HCT116 (cell line): ENCODE measurements around the gene PCBP3. TPM values are rescaled to one million over a fixed set of nuclear protein-coding genes. Genes with fewer than 3 reads are reported as not detected.

ENCODE experiments used
- ATAC-seq: fragments of 200-7000 bp; cut with Tn5 transposase; 2 replicates; pipeline ENCODE4 v1.9.1; 2020; ENCODE audit warnings: mild to moderate bottlenecking, moderate library complexity
- BruUV-seq: library from RNA; stranded (reverse); fragments of 400-500 nt; replicated peaks from 2 replicates; lab custom pipeline; 2021; lab: Mats Ljungman, UMichigan
- CTCF ChIA-PET: fragments of 300-600 bp; sonication (Branson Sonifier 250); formaldehyde crosslinking; loops from one replicate; lab custom pipeline; 2021; ENCODE audit warnings: antibody characterized with exemption; lab: Charles Lee
- POLR2A ChIA-PET: fragments of 300-600, 350-600 bp; sonication (Branson Sonifier 250); formaldehyde crosslinking; loops from one replicate; lab custom pipeline; 2021; ENCODE audit warnings: antibody characterized with exemption; lab: Charles Lee
- RAD21 ChIA-PET, 2 experiments: fragments of 300-600 bp; sonication (Branson Sonifier 250); formaldehyde crosslinking; loops; one replicate each; lab custom pipeline; 2023; ENCODE audit warnings: low total read pairs in 2 of 2; ENCODE audit not compliant: uncharacterized antibody in 2 of 2, unreplicated experiment in 2 of 2, low non-redundant PET in 1 of 2; lab: Charles Lee
- DNase-seq: peaks from one replicate; pipeline ENCODE4 v3.0.0-alpha.2; 2010; ENCODE audit warnings: low read depth, low spot score
- H2AFZ ChIP-seq: fragments of 200-600 bp; shearing (Covaris generic), sonication (generic); 2 replicates; pipeline ENCODE4 v1.6.1; 2017; ENCODE audit warnings: low read depth, mixed run types, mixed read lengths, antibody characterized with exemption, low read length; ENCODE audit not compliant: poor library complexity, severe bottlenecking
- H3K27ac ChIP-seq: 2 replicates; pipeline ENCODE4 v1.5.1; 2012; ENCODE audit warnings: low read depth, low read length
- H3K27me3 ChIP-seq: fragments of 200-600 bp; sonication (generic); 2 replicates; pipeline ENCODE4 v1.6.1; 2016; ENCODE audit warnings: mixed run types, low read length, mixed read lengths; ENCODE audit not compliant: insufficient read depth
- H3K36me3 ChIP-seq, 2 experiments: fragments of 200-500 bp in 1 of 2; fragments of 200-600 bp in 1 of 2; sonication (Bioruptor generic) in 1 of 2; sonication (generic) in 1 of 2; 2 replicates each; pipeline versions ENCODE4 v1.5.1 to v1.6.1; 2014 to 2016; ENCODE audit warnings: low read length in 2 of 2, inconsistent platforms in 1 of 2, mixed read lengths in 1 of 2, mixed run types in 1 of 2; ENCODE audit not compliant: insufficient read depth in 2 of 2, control insufficient read depth in 1 of 2
- H3K4me1 ChIP-seq, 2 experiments: fragments of 200-600 bp in 1 of 2; sonication (generic) in 1 of 2; 2 replicates each; pipeline versions ENCODE4 v1.5.1 to v1.6.1; 2012 to 2017; ENCODE audit warnings: low read length in 2 of 2, inconsistent platforms in 1 of 2, mild to moderate bottlenecking in 1 of 2, mixed read lengths in 1 of 2, mixed run types in 1 of 2, moderate library complexity in 1 of 2; ENCODE audit not compliant: insufficient read depth in 2 of 2, control insufficient read depth in 1 of 2
- H3K4me2 ChIP-seq: fragments of 200-600 bp; sonication (generic); 2 replicates; pipeline ENCODE4 v1.6.1; 2017; ENCODE audit warnings: mixed run types, low read length, mixed read lengths
- H3K4me3 ChIP-seq, 2 experiments: fragments of 200-600 bp in 1 of 2; sonication (generic) in 1 of 2; replicated peaks in 1 of 2; 2 replicates each; pipeline ENCODE4 v1.5.1; 2011 to 2016; ENCODE audit warnings: low read length in 2 of 2, control low read depth in 1 of 2, low read depth in 1 of 2, mild to moderate bottlenecking in 1 of 2, mixed read lengths in 1 of 2, mixed run types in 1 of 2
- H3K79me2 ChIP-seq: fragments of 200-600 bp; sonication (generic); 2 replicates; pipeline ENCODE4 v1.6.1; 2017; ENCODE audit warnings: mild to moderate bottlenecking, mixed run types, low read length, moderate library complexity, mixed read lengths; ENCODE audit not compliant: insufficient read depth
- H3K9ac ChIP-seq: fragments of 200-600 bp; sonication (generic); 2 replicates; pipeline ENCODE4 v1.6.1; 2016; ENCODE audit warnings: low read length, mixed read lengths
- H3K9me2 ChIP-seq: fragments of 200-600 bp; sonication (generic), shearing (Covaris generic); 2 replicates; pipeline ENCODE4 v1.6.1; 2017; ENCODE audit warnings: mixed run types, mild to moderate bottlenecking, moderate library complexity; ENCODE audit not compliant: insufficient read depth
- H3K9me3 ChIP-seq, 2 experiments: fragments of 200-500 bp in 1 of 2; fragments of 200-600 bp in 1 of 2; sonication (Bioruptor generic) in 1 of 2; sonication (generic) in 1 of 2; 2 replicates each; pipeline ENCODE4 v1.6.1; 2014 to 2017; ENCODE audit warnings: low read length in 2 of 2, mixed read lengths in 2 of 2, inconsistent platforms in 1 of 2, low read depth in 1 of 2, mild to moderate bottlenecking in 1 of 2, mixed run types in 1 of 2, moderate library complexity in 1 of 2; ENCODE audit not compliant: control insufficient read depth in 1 of 2, insufficient read depth in 1 of 2
- H4K20me1 ChIP-seq: fragments of 200-600 bp; sonication (generic), shearing (Covaris generic); 2 replicates; pipeline ENCODE4 v1.6.1; 2017; ENCODE audit warnings: mixed run types, mild to moderate bottlenecking, moderate library complexity; ENCODE audit not compliant: insufficient read depth
- CBX3 ChIP-seq: IDR thresholded peaks from 2 replicates; pipeline ENCODE4 v1.6.1; 2012; ENCODE audit warnings: low read depth
- FOSL1 ChIP-seq: IDR thresholded peaks from 2 replicates; pipeline ENCODE4 v1.6.1; 2012; ENCODE audit warnings: low read depth
- ZBTB33 ChIP-seq: IDR thresholded peaks from 2 replicates; pipeline ENCODE4 v1.6.1; 2011; ENCODE audit warnings: mild to moderate bottlenecking, low read length, moderate library complexity; ENCODE audit not compliant: insufficient replicate concordance; ENCODE audit errors: extremely low read depth
- intact Hi-C: fragments of 100-400 bp; cut with micrococcal nuclease; formaldehyde crosslinking; loops from 2 replicates; pipeline ENCODE4 v1.10.0; 2022
- total RNA-seq: library from RNA; stranded (reverse); gene quantifications from one replicate; pipeline ENCODE4 v1.2.1, GENCODE V29; 2021; ENCODE audit not compliant: unreplicated experiment
- TF ChIP-seq, protein P1 (sequence below): IDR thresholded peaks from 2 replicates; pipeline ENCODE4 v1.6.1; 2012

The PCBP3 gene
- total RNA-seq, 1 experiment from 2014 or later = 3.1 TPM

DNA sequence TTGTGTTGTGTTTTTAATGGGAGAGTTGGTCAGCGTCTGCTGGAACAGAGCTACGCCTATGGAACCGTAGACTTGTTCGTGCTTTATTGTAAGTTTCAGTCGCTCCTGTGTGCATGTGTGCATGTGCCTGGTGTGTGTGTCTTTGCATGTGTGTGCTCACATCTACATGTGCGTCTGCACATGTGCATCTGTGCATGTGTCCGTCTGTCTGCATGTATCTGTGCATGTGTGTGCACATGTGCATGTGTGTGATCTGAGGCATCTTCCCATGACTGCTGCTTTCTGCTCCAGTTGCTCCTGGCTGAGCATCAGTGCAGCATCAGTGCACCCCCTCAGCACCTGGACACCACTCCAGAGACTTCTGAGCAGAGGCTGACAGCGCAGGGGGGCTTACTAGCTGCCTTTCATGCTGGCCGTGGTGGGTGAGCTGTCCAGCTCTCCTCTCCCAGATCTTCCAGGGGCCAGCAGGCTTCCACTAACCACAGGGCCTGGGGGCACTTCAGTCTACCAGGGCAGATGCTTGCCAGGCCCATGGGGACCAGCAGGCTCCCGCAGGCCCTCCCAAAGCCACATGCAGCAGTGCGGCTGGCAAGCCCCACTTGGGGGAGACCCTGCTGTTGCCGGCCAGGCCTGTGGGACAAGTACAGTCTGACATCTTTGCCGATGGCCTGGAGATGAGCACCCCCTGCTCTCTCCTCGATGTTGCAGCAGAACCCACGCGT, 47.8 kb upstream of the PCBP3 start:
- no peak overlapping the region for H2AFZ ChIP-seq
- no peak overlapping the region for H3K9ac ChIP-seq
- RAD21 ChIA-PET = interaction anchor here (1.0 to 1.7 kb wide), 2 partner anchors 40 kb away, joined by 4 read pairs; no protein-coding TSS in a partner anchor
- no peaks in the 10 kb centered on the region for H4K20me1 ChIP-seq
- no peak overlapping the region for H3K27ac ChIP-seq
- no peaks in the 10 kb centered on the region for H3K79me2 ChIP-seq
- no peaks in the 10 kb centered on the region for H3K36me3 ChIP-seq
- CTCF ChIA-PET = interaction anchor here (3.1 kb wide), 1 partner anchor 40 kb away, joined by 28 read pairs; no protein-coding TSS in a partner anchor
- POLR2A ChIA-PET = interaction anchor here (1.1 kb wide), 1 partner anchor 40 kb away, joined by 3 read pairs; no protein-coding TSS in a partner anchor
- no peak for TF ChIP-seq CBX3
- TF ChIP-seq, protein P1, sequence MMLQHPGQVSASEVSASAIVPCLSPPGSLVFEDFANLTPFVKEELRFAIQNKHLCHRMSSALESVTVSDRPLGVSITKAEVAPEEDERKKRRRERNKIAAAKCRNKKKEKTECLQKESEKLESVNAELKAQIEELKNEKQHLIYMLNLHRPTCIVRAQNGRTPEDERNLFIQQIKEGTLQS = no peak
- no peak for TF ChIP-seq FOSL1
- TF ChIP-seq ZBTB33 = no peak
- no peaks in the 10 kb centered on the region for H3K9me3 ChIP-seq
- no peak overlapping the region for H3K4me2 ChIP-seq
- H3K4me1 ChIP-seq = peaks cover 0 to 19% of the 10 kb centered on the region in 2 experiments; a peak in 2 of 4 replicates
- no TSS peak for BruUV-seq
- H3K4me3 ChIP-seq = no peak overlapping the region
- no peaks in the 10 kb centered on the region for H3K27me3 ChIP-seq
- DNase-seq (no peak), ATAC-seq (no peak)
- no peaks in the 10 kb centered on the region for H3K9me2 ChIP-seq
- intact Hi-C loops = loop anchor here (1.0 to 5.0 kb wide), 3 partner anchors 40 to 455 kb away; no protein-coding TSS in a partner anchor
